Naive thymus-derived CD4-positive, alpha-beta T cell (primary cell): ENCODE measurements around the gene TMEM203. TPM values are rescaled to one million over a fixed set of nuclear protein-coding genes. Genes with fewer than 3 reads are reported as not detected.

Experiments
- ATAC-seq: fragments of 150-1000 bp; cut with Tn5 transposase; 2 replicates; pipeline ENCODE4 v1.10.0; 2021; ENCODE audit warnings: mild to moderate bottlenecking, moderate library complexity
- CTCF ChIA-PET: fragments of 350-600 bp; sonication (Branson Sonifier 250); formaldehyde crosslinking; loops from one replicate; lab custom pipeline; 2021; ENCODE audit warnings: antibody characterized with exemption; lab: Charles Lee
- POLR2A ChIA-PET: fragments of 350-600 bp; sonication (Branson Sonifier 250); formaldehyde crosslinking; loops from one replicate; lab custom pipeline; 2021; ENCODE audit warnings: antibody characterized with exemption, inconsistent platforms; lab: Charles Lee
- DNase-seq, 9 donors: peaks; one replicate each; pipeline versions ENCODE4 v3.0.0 to v3.0.0-alpha.2; 2020 to 2022; ENCODE audit warnings: mixed read lengths in 1 of 9
- H3K27ac ChIP-seq: one replicate; pipeline ENCODE4 v1.7.0; 2013; ENCODE audit warnings: mild to moderate bottlenecking, low read depth, low read length, moderate library complexity
- H3K27me3 ChIP-seq, 2 donors: one replicate each; pipeline ENCODE4 v1.7.0; 2013; ENCODE audit warnings: low read length in 2 of 2, mild to moderate bottlenecking in 2 of 2, moderate library complexity in 2 of 2; ENCODE audit not compliant: control insufficient read depth in 2 of 2, insufficient read depth in 2 of 2
- H3K36me3 ChIP-seq, 3 experiments: 1 replicate in 2 of 3; 2 replicates in 1 of 3; pipeline ENCODE4 v1.7.0; 2013; ENCODE audit warnings: low read length in 3 of 3, mild to moderate bottlenecking in 3 of 3, moderate library complexity in 1 of 3; ENCODE audit not compliant: insufficient read depth in 3 of 3, control insufficient read depth in 2 of 3
- H3K4me1 ChIP-seq, 2 donors: one replicate each; pipeline ENCODE4 v1.7.0; 2013; ENCODE audit warnings: low read length in 2 of 2, mild to moderate bottlenecking in 2 of 2, moderate library complexity in 1 of 2; ENCODE audit not compliant: control insufficient read depth in 2 of 2, insufficient read depth in 2 of 2
- H3K4me3 ChIP-seq: 2 replicates; pipeline ENCODE4 v1.7.0; 2013; ENCODE audit warnings: mild to moderate bottlenecking, low read length
- H3K9me3 ChIP-seq, 3 experiments: 1 replicate in 2 of 3; 2 replicates in 1 of 3; pipeline ENCODE4 v1.7.0; 2013; ENCODE audit warnings: low read length in 3 of 3; ENCODE audit not compliant: control insufficient read depth in 2 of 3
- H3K27ac Mint-ChIP-seq, 9 donors: one replicate each; pipeline ENCODE4 v1.8.0; 2020 to 2022; ENCODE audit warnings: mixed read lengths in 9 of 9, mild to moderate bottlenecking in 8 of 9, moderate library complexity in 5 of 9, inconsistent platforms in 2 of 9
- H3K27me3 Mint-ChIP-seq, 5 donors: one replicate each; pipeline ENCODE4 v1.8.0; 2021 to 2022; ENCODE audit warnings: mixed read lengths in 5 of 5, mild to moderate bottlenecking in 1 of 5
- H3K36me3 Mint-ChIP-seq, 5 donors: one replicate each; pipeline ENCODE4 v1.8.0; 2020 to 2022; ENCODE audit warnings: mixed read lengths in 5 of 5, mild to moderate bottlenecking in 3 of 5, inconsistent platforms in 1 of 5
- H3K4me1 Mint-ChIP-seq, 7 donors: one replicate each; pipeline ENCODE4 v1.8.0; 2020 to 2022; ENCODE audit warnings: mixed read lengths in 7 of 7, mild to moderate bottlenecking in 3 of 7, inconsistent platforms in 1 of 7
- H3K4me3 Mint-ChIP-seq, 10 donors: one replicate each; pipeline ENCODE4 v1.8.0; 2020 to 2022; ENCODE audit warnings: mild to moderate bottlenecking in 10 of 10, mixed read lengths in 10 of 10, moderate library complexity in 6 of 10, inconsistent platforms in 2 of 10
- H3K9me3 Mint-ChIP-seq, 11 donors: one replicate each; pipeline ENCODE4 v1.8.0; 2020 to 2022; ENCODE audit warnings: mixed read lengths in 11 of 11, mild to moderate bottlenecking in 4 of 11, inconsistent platforms in 1 of 11, moderate library complexity in 1 of 11
- intact Hi-C, 2 donors: fragments of 100-400 bp; cut with micrococcal nuclease; formaldehyde crosslinking; loops; one replicate each; pipeline ENCODE4 v1.15.1; 2023
- polyA plus RNA-seq, 2 donors: library from polyadenylated mRNA; unstranded; fragments of 300-500 nt; fragmentation: Illumina TruSeq; gene quantifications; one replicate each; pipeline ENCODE4 v1.2.3, GENCODE V29; 2021
- total RNA-seq, 6 experiments: library from RNA in 5 of 6; stranded (reverse) in 5 of 6; gene quantifications; 1 replicate in 5 of 6; 2 replicates in 1 of 6; pipeline ENCODE4 v1.2.3 and lab custom pipeline; 2021 to 2026

The TMEM203 gene
- total and polyA plus RNA-seq, 7 experiments from 2014 or later, result 22.6 to 172 (median 38.1) TPM

DNA sequence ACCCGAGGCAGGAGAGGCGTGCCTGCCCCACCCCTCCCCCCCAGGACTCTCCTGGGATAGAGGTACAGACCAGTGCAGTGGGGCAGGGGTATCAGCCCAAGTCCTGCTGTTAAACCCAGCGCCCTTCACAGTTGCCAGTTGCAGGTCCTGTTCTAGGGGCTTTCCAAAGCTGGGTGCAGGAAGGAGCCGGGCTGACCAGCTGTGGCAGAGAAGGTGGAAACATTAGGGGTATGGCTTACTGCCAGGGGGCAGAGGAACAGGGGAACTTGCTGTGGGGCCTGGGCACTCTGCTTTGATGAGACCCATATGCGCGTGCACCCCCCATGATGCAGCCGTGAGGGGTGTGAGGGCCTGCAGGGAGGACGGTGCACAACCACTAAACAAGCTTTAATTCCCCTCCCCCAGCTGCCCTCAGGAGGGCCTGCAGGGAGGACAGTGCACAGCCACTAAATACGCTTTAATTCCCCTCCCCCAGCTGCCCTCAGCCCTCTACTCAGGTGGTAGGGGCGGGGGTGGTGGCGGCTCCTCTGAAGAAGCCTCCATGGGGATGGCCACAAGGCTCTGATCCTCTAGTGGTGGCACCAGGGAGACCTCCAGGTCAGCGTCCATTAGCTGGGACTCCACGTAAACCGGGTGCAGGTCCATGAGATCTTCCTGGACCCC is 34.8 kb downstream of the TMEM203 start:
- no peaks in the 10 kb centered on the region for H3K36me3 Mint-ChIP-seq
- CTCF ChIA-PET, result no interaction called here
- Histone ChIP-seq H3K27me3 (peaks cover 9 to 11% of the 10 kb centered on the region in 2 donors), H3K4me3 (no peak overlapping the region), H3K4me1 (no peaks in the 10 kb centered on the region), H3K9me3 (no peaks in the 10 kb centered on the region), H3K36me3 (no peaks in the 10 kb centered on the region), H3K27ac (no peak overlapping the region)
- no peaks in the 10 kb centered on the region for H3K9me3 Mint-ChIP-seq
- peaks cover 4 to 44% (median 16%) of the 10 kb centered on the region in 5 donors for H3K27me3 Mint-ChIP-seq
- H3K27ac Mint-ChIP-seq, result no peak overlapping the region
- intact Hi-C loops, result no loop called here
- H3K4me1 Mint-ChIP-seq, result peaks cover 0 to 14% (median 4%) of the 10 kb centered on the region in 7 donors
- no peak overlapping the region for H3K4me3 Mint-ChIP-seq
- ATAC-seq, result no peak
- no peak for DNase-seq
- POLR2A ChIA-PET, result no interaction called here

DNA sequence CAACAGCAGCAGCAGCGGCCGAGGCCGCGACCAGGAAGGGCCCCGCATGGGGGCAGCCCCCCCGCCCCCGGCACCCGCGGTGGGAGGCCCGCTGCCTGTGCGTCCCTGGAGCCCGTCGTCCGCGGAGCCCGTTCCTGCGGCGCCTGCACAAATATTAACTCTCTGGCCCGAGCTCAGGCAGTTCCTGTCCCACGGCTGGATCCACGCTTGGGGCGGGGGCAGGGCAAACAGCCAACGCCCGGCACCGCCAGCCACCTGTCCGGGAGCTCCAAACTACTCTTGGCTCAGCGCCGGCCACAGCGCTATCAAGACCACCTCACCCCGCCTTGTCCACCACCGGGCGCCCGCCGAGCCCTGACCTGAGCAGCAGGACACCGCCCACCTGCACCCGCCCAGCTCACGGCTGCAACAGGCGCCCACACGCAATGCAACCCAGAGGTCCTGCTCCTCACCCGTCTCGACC is 35.5 kb downstream of the TMEM203 start, which contains the start of gene LRRC26:
TSS of gene LRRC26 (minus strand) at position 156 of the 463 bp plus-strand sequence. CDS start at position 48, 108 bp downstream.
- peaks cover 11 to 14% of the 10 kb centered on the region in 2 donors for H3K27me3 ChIP-seq
- Mint-ChIP-seq H3K27me3 (peaks cover 4 to 48% (median 17%) of the 10 kb centered on the region in 5 donors), H3K9me3 (no peaks in the 10 kb centered on the region), H3K4me3 (peak within 1 kb of the TSS in 8 of 10 donors; percentile 58 to 75 (median 64)), H3K27ac (no peak within 1 kb of the TSS), H3K36me3 (no peaks in the 10 kb centered on the region), H3K4me1 (peaks cover 0 to 12% (median 4%) of the 10 kb centered on the region in 7 donors)
- ATAC-seq (no peak), DNase-seq (no peak)
- no peak within 1 kb of the TSS for H3K4me3 ChIP-seq
- H3K4me1 ChIP-seq, result no peaks in the 10 kb centered on the region
- POLR2A ChIA-PET, result no interaction called here
- H3K27ac ChIP-seq, result no peak within 1 kb of the TSS
- CTCF ChIA-PET, result no interaction called here
- H3K36me3 ChIP-seq, result no peaks in the 10 kb centered on the region
- intact Hi-C loops, result loop anchor here in 1 of 2 donors (5.0 kb wide), 1 partner anchor 323 kb away; the partner anchor contains the start of gene PHPT1
- H3K9me3 ChIP-seq, result no peaks in the 10 kb centered on the region

DNA sequence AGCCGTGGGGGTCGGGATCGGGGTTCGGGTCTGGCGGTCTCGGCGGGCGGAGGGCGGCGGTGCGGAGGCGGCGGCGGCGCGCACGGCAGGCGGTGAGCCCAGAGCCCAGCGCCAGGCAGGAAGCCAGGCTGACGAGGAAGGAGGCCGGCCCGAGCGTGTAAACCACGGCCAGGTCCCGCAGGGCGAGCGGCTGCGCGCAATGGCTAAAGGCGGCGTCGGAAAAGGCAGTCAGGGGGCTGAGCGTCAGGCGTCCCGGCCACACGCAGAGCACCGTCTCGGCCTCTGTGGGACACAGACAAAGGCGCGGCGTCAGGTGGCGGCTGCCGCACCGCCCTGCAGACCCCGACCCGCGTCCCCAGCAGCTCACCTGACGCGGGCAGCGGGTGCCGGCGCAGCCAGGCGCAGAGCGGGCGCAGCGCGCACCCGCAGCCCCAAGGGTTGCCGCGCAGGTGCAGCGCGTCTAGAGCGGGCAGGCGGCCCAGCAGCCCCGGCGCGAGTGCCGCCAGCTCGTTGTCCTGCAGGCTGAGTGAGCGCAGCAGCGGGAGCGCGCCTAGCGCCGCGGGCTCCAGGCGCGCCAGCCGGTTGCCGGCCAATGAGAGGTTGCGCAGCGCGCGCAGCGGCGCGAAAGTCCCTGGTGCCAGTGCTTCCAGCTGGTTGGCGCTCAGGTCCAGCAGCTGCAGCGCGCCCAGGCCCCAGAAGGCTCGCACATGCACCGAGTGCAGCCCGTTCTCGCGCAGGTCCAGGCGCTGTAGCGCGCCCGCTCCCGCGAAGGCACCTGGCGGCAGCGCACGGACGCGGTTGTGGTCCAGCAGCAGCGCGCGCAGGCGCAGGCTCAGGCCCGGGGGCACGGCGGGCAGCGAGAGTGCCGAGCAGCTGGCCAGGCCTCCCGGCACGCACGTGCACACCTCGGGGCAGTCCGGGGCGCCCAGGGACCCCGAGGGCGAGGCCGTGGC is 36.3 kb downstream of the TMEM203 start:
- H3K27ac Mint-ChIP-seq, result no peak overlapping the region
- H3K4me1 Mint-ChIP-seq, result peaks cover 0 to 11% (median 4%) of the 10 kb centered on the region in 7 donors
- H3K27me3 ChIP-seq, result peaks cover 11 to 15% of the 10 kb centered on the region in 2 donors
- H3K4me3 ChIP-seq, result no peak overlapping the region
- no peaks in the 10 kb centered on the region for H3K9me3 Mint-ChIP-seq
- intact Hi-C loops, result loop anchor here in 1 of 2 donors (5.0 kb wide), 1 partner anchor 322 kb away; the partner anchor contains the start of gene PHPT1
- peak overlapping the region in 8 of 10 donors; percentile 58 to 75 (median 65) for H3K4me3 Mint-ChIP-seq
- ChIA-PET CTCF (no interaction called here), POLR2A (interaction anchor here (1.0 kb wide), 1 partner anchor 31 kb away, joined by 3 read pairs; the partner anchor contains the start of gene GRIN1)
- peaks cover 4 to 48% (median 23%) of the 10 kb centered on the region in 5 donors for H3K27me3 Mint-ChIP-seq
- H3K4me1 ChIP-seq, result no peaks in the 10 kb centered on the region
- no peak overlapping the region for H3K27ac ChIP-seq
- no peaks in the 10 kb centered on the region for H3K36me3 Mint-ChIP-seq
- DNase-seq, result peak in 3 of 9 donors; percentile 19 to 40 (median 21)
- peak; percentile 16 for ATAC-seq
- H3K36me3 ChIP-seq, result no peaks in the 10 kb centered on the region
- H3K9me3 ChIP-seq, result no peaks in the 10 kb centered on the region

DNA sequence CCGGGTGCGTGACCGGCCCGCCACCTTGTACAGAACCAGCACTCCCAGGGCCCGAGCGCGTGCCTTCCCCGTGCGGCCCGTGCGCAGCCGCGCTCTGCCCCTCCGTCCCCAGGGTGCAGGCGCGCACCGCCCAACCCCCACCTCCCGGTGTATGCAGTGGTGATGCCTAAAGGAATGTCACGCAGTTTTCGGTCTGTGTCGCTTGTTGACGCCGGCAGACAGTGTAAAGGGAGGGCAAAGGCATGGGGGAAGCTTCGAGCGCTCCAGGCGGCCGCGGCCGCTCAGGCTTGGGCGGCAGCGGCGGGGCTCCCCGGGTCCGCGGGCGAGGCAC is 36.9 kb downstream of the TMEM203 start:
- Histone ChIP-seq H3K9me3 (no peaks in the 10 kb centered on the region), H3K36me3 (no peaks in the 10 kb centered on the region), H3K4me1 (no peaks in the 10 kb centered on the region), H3K4me3 (no peak overlapping the region), H3K27me3 (peaks cover 11 to 19% of the 10 kb centered on the region in 2 donors), H3K27ac (no peak overlapping the region)
- Mint-ChIP-seq H3K4me3 (peak overlapping the region in 8 of 10 donors; percentile 32 to 75 (median 58)), H3K27me3 (peaks cover 5 to 48% (median 23%) of the 10 kb centered on the region in 5 donors), H3K27ac (no peak overlapping the region), H3K9me3 (no peaks in the 10 kb centered on the region), H3K36me3 (no peaks in the 10 kb centered on the region), H3K4me1 (peaks cover 0 to 9% (median 4%) of the 10 kb centered on the region in 7 donors)
- intact Hi-C loops, result loop anchor here in 1 of 2 donors (5.0 kb wide), 1 partner anchor 321 kb away; the partner anchor contains the start of gene PHPT1
- ChIA-PET POLR2A (interaction anchor here (1.0 kb wide), 1 partner anchor 30 kb away, joined by 3 read pairs; the partner anchor contains the start of gene GRIN1), CTCF (no interaction called here)
- DNase-seq (peak in 1 of 9 donors; percentile 42), ATAC-seq (peak; percentile 11)

DNA sequence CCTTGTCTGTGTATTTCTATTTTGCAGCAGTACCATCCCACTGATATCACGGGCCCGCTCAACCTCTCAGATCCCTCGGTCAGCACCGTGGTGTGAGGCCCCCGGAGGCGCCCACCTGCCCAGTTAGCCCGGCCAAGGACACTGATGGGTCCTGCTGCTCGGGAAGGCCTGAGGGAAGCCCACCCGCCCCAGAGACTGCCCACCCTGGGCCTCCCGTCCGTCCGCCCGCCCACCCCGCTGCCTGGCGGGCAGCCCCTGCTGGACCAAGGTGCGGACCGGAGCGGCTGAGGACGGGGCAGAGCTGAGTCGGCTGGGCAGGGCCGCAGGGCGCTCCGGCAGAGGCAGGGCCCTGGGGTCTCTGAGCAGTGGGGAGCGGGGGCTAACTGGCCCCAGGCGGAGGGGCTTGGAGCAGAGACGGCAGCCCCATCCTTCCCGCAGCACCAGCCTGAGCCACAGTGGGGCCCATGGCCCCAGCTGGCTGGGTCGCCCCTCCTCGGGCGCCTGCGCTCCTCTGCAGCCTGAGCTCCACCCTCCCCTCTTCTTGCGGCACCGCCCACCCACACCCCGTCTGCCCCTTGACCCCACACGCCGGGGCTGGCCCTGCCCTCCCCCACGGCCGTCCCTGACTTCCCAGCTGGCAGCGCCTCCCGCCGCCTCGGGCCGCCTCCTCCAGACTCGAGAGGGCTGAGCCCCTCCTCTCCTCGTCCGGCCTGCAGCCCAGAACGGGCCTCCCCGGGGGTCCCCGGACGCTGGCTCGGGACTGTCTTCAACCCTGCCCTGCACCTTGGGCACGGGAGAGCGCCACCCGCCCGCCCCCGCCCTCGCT is 37.5 kb downstream of the TMEM203 start:
- H3K4me3 ChIP-seq, result no peak overlapping the region
- H3K4me1 Mint-ChIP-seq, result peaks cover 0 to 6% (median 0%) of the 10 kb centered on the region in 7 donors
- H3K36me3 Mint-ChIP-seq, result no peaks in the 10 kb centered on the region
- peaks cover 11 to 19% of the 10 kb centered on the region in 2 donors for H3K27me3 ChIP-seq
- ChIA-PET POLR2A (interaction anchor here (1.0 kb wide), 1 partner anchor 29 kb away, joined by 3 read pairs; the partner anchor contains the start of gene GRIN1), CTCF (no interaction called here)
- no peaks in the 10 kb centered on the region for H3K9me3 Mint-ChIP-seq
- H3K9me3 ChIP-seq, result no peaks in the 10 kb centered on the region
- no peaks in the 10 kb centered on the region for H3K4me1 ChIP-seq
- no peak overlapping the region for H3K27ac Mint-ChIP-seq
- no peak overlapping the region for H3K27ac ChIP-seq
- no peaks in the 10 kb centered on the region for H3K36me3 ChIP-seq
- DNase-seq (no peak), ATAC-seq (no peak)
- intact Hi-C loops, result loop anchor here in 1 of 2 donors (5.0 kb wide), 1 partner anchor 321 kb away; the partner anchor contains the start of gene PHPT1
- H3K4me3 Mint-ChIP-seq, result peak overlapping the region in 5 of 10 donors; percentile 23 to 75 (median 40)
- peaks cover 9 to 45% (median 23%) of the 10 kb centered on the region in 5 donors for H3K27me3 Mint-ChIP-seq
